ENCODE results near the gene COG6.

Gene COG6

GRCh38 chr13:39663958-39664357 is 8.5 kb downstream of the COG6 start:
- ATAC-seq (peak; percentile 43), DNase-seq (no peak)
- H3K9me3 Mint-ChIP-seq = no peaks in the 10 kb centered on the region
- H3K4me3 Mint-ChIP-seq = peak overlapping the region in 1 of 2 donors; percentile 2
- H3K27me3 Mint-ChIP-seq = no peaks in the 10 kb centered on the region
- no peak overlapping the region for H3K27ac Mint-ChIP-seq
- H3K4me1 Mint-ChIP-seq = no peaks in the 10 kb centered on the region

GRCh38 chr13:39665763-39666162 is 10.3 kb downstream of the COG6 start:
- no peak for ATAC-seq
- DNase-seq = no peak
- no peaks in the 10 kb centered on the region for H3K9me3 Mint-ChIP-seq
- no peak overlapping the region for H3K27ac Mint-ChIP-seq
- H3K4me1 Mint-ChIP-seq = no peaks in the 10 kb centered on the region
- H3K27me3 Mint-ChIP-seq = no peaks in the 10 kb centered on the region
- no peak overlapping the region for H3K4me3 Mint-ChIP-seq

DNA sequence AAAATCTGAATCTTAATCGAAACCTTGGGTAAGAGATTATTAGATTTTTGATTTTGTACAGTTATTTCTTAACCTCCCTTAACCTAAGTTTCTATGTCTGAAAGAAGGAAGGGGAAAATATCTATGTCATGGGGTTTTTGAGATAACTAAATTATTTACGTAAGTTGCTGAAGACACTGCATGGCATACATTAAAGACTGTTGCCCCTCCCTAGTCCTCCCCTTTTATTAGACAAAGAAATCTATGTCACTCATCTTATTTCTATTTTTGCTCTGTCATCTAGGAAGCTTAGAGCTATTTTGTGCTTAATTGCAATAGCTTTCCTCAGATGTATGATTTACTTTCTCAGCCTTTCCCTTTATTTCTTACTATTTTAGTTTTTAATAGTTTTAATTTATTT is 15.0 kb downstream of the COG6 start:
- Mint-ChIP-seq H3K4me3 (no peak overlapping the region), H3K4me1 (no peaks in the 10 kb centered on the region), H3K27me3 (no peaks in the 10 kb centered on the region), H3K27ac (no peak overlapping the region), H3K9me3 (no peaks in the 10 kb centered on the region)
- ATAC-seq = no peak
- no peak for DNase-seq

DNA sequence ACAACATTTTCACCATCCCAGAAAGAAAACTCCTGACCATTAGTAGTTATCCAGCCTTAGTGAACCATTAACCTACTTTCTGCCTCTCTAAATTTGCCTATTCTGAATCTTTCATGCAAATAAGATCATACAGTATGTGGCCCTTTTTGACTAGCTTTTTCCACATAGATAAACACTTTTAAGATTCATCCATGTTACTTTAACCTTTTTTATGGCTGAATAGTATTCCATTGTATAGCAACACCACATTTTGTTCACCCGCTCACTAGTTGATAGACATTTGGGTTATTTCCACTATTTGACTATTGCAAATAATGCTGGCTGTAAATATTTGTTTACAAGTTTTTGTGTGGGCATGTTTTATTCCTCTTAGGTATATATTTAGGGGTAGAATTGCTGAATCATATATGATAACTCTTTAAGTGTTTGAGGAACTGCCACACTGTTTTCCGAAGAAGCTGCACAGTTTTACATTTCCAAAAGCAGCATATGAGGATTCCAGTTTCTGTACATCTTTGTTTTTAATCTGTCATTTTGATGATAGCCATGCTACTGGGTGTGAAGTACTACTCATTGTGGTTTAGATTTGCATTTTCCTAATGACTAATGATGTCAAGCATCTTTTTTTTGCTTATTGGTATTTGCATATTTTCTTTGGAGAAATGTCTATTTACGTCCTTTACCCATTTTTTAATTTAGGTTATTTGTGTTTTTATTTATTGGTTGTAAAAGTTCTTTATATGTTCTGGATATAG is 17.1 kb downstream of the COG6 start:
- no peaks in the 10 kb centered on the region for H3K9me3 Mint-ChIP-seq
- DNase-seq = no peak
- ATAC-seq = no peak
- H3K4me3 Mint-ChIP-seq = no peak overlapping the region
- H3K4me1 Mint-ChIP-seq = no peaks in the 10 kb centered on the region
- H3K27me3 Mint-ChIP-seq = no peaks in the 10 kb centered on the region
- H3K27ac Mint-ChIP-seq = no peak overlapping the region

GRCh38 chr13:39675904-39676303 is 20.4 kb downstream of the COG6 start:
- Mint-ChIP-seq H3K27me3 (no peaks in the 10 kb centered on the region), H3K27ac (no peak overlapping the region), H3K4me3 (no peak overlapping the region), H3K9me3 (no peaks in the 10 kb centered on the region), H3K4me1 (no peaks in the 10 kb centered on the region)
- ATAC-seq (no peak), DNase-seq (no peak)

DNA sequence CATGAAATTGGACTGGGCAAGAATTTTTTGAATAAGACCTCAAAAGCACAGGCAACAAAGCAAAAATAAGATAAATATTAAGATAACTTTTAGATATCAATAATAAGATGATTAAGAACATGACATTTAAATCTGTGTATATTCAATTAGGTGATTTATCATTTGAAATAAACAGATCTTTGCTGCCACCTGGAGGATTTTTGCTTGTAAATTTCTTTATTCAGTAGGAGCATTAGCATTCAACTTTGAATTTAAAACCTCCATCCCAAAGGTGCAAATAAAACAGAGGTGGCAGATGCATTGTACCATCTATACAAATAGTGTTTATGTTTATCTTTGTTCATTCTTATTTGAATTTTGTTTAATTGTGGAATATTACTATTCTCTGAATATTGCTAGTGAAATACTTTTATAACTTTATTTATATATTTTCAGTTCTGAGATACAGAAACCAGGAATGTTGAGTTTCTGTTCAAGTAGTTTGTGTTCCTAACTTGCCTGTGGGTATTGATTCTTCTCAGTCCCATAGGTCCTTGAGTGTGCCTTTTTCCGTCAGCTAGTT is 20.9 kb downstream of the COG6 start:
- H3K27me3 Mint-ChIP-seq = no peaks in the 10 kb centered on the region
- no peak overlapping the region for H3K27ac Mint-ChIP-seq
- H3K4me3 Mint-ChIP-seq = no peak overlapping the region
- H3K9me3 Mint-ChIP-seq = no peaks in the 10 kb centered on the region
- DNase-seq (no peak), ATAC-seq (no peak)
- no peaks in the 10 kb centered on the region for H3K4me1 Mint-ChIP-seq

DNA sequence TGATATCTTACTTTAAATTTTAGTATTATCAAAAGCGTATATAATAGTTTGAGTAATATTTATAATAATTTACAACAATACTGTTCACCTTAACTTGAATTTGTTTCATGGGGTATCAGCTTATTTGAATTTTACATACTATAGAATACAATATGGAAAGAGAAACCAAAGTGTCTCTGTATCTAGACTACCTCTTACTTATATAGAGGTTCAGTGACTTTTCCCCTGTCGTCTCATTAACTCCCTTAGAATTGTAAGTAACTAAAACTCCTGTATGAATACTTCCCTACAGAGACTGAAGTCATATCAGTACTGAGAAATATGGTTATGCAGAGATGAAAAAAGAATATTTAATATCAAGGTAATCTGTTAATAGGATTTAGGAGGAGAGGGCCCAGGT is 26.8 kb downstream of the COG6 start:
- DNase-seq (no peak), ATAC-seq (no peak)
- H3K27me3 Mint-ChIP-seq = no peaks in the 10 kb centered on the region
- no peaks in the 10 kb centered on the region for H3K9me3 Mint-ChIP-seq
- H3K27ac Mint-ChIP-seq = peak overlapping the region in 1 of 2 donors; percentile 35
- no peak overlapping the region for H3K4me3 Mint-ChIP-seq
- peaks cover 11% of the 10 kb centered on the region for H3K4me1 Mint-ChIP-seq

DNA sequence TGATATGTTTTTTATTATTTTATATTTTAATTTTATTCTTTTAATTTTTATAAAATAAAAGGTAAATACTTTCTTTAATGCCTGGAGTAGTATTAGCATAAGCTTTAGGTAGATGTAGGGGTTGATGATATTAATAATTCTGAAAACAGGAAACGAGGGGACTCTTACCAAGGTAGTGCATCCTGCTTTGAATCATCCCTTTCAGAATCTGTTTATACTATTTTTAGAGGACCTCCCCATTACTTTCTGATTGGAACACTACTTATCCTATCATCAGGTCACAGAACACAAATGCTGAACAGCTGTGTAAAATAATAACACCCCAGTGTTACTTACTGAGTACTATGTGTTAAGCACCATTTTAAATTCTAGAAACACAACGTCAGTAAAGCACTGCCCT is 27.3 kb downstream of the COG6 start:
- DNase-seq = no peak
- Mint-ChIP-seq H3K4me3 (no peak overlapping the region), H3K27me3 (no peaks in the 10 kb centered on the region), H3K27ac (no peak overlapping the region), H3K9me3 (no peaks in the 10 kb centered on the region), H3K4me1 (peaks cover 11% of the 10 kb centered on the region)
- ATAC-seq = no peak

- Mint-ChIP-seq H3K27me3 (no peaks in the 10 kb centered on the region), H3K27ac (no peak overlapping the region), H3K9me3 (no peaks in the 10 kb centered on the region), H3K4me1 (peaks cover 24% of the 10 kb centered on the region), H3K4me3 (no peak overlapping the region)
- DNase-seq = no peak
- ATAC-seq = no peak
These were observed 29.2 kb downstream of the COG6 start for GRCh38 chr13:39684531-39685137.

DNA sequence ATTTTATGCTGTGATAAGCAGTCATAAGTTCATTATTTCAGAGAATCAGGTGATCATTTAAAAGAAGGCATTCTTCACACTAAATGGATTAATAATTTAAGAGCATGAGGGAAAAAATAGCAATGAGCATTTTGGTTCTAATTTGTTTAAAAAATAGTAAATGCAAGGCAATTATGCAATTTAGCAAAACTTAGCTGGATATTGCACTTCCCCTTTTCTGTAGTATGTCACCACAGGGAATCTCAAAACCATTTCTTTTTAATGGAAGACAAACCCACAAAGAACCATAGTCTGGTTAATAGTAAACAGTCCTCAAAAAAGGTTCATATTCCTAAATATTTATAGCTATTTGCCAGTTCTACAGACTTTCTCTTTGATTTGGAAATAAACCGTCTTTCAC is 30.2 kb downstream of the COG6 start:
- peaks cover 24% of the 10 kb centered on the region for H3K4me1 Mint-ChIP-seq
- no peak for DNase-seq

GRCh38 chr13:39688278-39688677 is 32.8 kb downstream of the COG6 start:
- Mint-ChIP-seq H3K9me3 (no peaks in the 10 kb centered on the region), H3K4me3 (no peak overlapping the region), H3K27ac (no peak overlapping the region), H3K27me3 (no peaks in the 10 kb centered on the region), H3K4me1 (peaks cover 20% of the 10 kb centered on the region)
- DNase-seq (no peak), ATAC-seq (no peak)

More for the DNA sequence above, 30.2 kb downstream of the COG6 start:
- H3K9me3 Mint-ChIP-seq = no peaks in the 10 kb centered on the region
- H3K27me3 Mint-ChIP-seq = no peaks in the 10 kb centered on the region
- H3K27ac Mint-ChIP-seq = no peak overlapping the region
- no peak for ATAC-seq
- H3K4me3 Mint-ChIP-seq = no peak overlapping the region

GRCh38 chr13:39688699-39689405 is 33.4 kb downstream of the COG6 start:
- Mint-ChIP-seq H3K27me3 (no peaks in the 10 kb centered on the region), H3K4me1 (peaks cover 20% of the 10 kb centered on the region), H3K4me3 (no peak overlapping the region), H3K27ac (no peak overlapping the region), H3K9me3 (no peaks in the 10 kb centered on the region)
- DNase-seq (no peak), ATAC-seq (peak; percentile 99)

- Mint-ChIP-seq H3K4me3 (no peak overlapping the region), H3K4me1 (peaks cover 20% of the 10 kb centered on the region), H3K27ac (no peak overlapping the region), H3K9me3 (no peaks in the 10 kb centered on the region), H3K27me3 (no peaks in the 10 kb centered on the region)
- no peak for DNase-seq
- no peak for ATAC-seq
These were observed 37.4 kb downstream of the COG6 start for GRCh38 chr13:39692660-39693438.

- no peak overlapping the region for H3K27ac Mint-ChIP-seq
- peaks cover 12% of the 10 kb centered on the region for H3K4me1 Mint-ChIP-seq
- no peaks in the 10 kb centered on the region for H3K27me3 Mint-ChIP-seq
- DNase-seq = no peak
- no peak overlapping the region for H3K4me3 Mint-ChIP-seq
- no peak for ATAC-seq
- H3K9me3 Mint-ChIP-seq = no peaks in the 10 kb centered on the region
These were observed 43.8 kb downstream of the COG6 start for GRCh38 chr13:39699274-39699673.

DNA sequence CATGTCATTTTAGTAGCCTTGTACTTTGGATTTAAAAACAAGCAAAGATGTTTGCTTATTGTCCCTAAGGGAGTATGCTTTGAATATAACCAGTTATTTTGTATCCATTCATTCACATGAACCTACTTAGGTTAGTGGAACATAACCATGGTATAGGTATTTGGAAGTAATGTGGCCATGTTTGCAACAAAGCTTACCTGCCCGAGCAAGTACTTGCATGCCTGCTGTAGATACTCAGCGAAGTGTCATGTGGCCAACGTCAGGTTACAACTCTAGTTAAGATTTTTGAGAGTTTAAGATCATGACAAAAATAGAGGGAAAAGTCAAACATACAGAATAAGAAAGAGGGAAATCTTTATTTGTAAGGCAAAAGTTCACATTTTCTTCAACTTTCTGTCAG is 57.2 kb downstream of the COG6 start:
- H3K27ac Mint-ChIP-seq = peak overlapping the region in 1 of 2 donors; percentile 25
- no peaks in the 10 kb centered on the region for H3K27me3 Mint-ChIP-seq
- no peak for DNase-seq
- H3K4me1 Mint-ChIP-seq = no peaks in the 10 kb centered on the region
- peaks cover 0 to 14% of the 10 kb centered on the region in 2 donors for H3K9me3 Mint-ChIP-seq
- ATAC-seq = no peak
- no peak overlapping the region for H3K4me3 Mint-ChIP-seq
